Upper lobe of left lung (tissue), 6 donors: ENCODE data around the gene PACS1. TPM values are rescaled to one million over a fixed set of nuclear protein-coding genes. Genes with fewer than 3 reads are reported as not detected.
A peak's percentile ranks its signal among the peaks of the same experiment; 100 is the strongest.
"Not testable (repeated sequence)": the region's sequence is repeated elsewhere in the genome, so short reads cannot be mapped to it uniquely, and the experiment has no call there.

Source experiments
- ATAC-seq, 2 donors: fragments of 200-7000 bp; cut with Tn5 transposase; one replicate each; pipeline ENCODE4 v1.9.1; 2022; ENCODE audit warnings: mild to moderate bottlenecking in 2 of 2, moderate library complexity in 2 of 2; ENCODE audit not compliant: low FRiP score in 2 of 2
- DNase-seq, 2 donors: peaks; one replicate each; pipeline ENCODE4 v3.0.0-alpha.2; 2019 to 2020
- H3K27ac ChIP-seq, 4 donors: fragments of 200-600 bp; sonication (generic); one replicate each; pipeline ENCODE4 v1.5.1; 2016 to 2019
- H3K27me3 ChIP-seq, 4 donors: fragments of 200-600 bp; sonication (generic); one replicate each; pipeline ENCODE4 v1.5.1; 2017 to 2019
- H3K36me3 ChIP-seq, 4 donors: fragments of 200-600 bp; sonication (generic); one replicate each; pipeline ENCODE4 v1.5.1; 2016 to 2019
- H3K4me1 ChIP-seq, 4 donors: fragments of 200-600 bp; sonication (generic); one replicate each; pipeline ENCODE4 v1.5.1; 2018 to 2019
- H3K4me3 ChIP-seq, 4 donors: fragments of 200-600 bp; sonication (generic); one replicate each; pipeline ENCODE4 v1.5.1; 2017 to 2019; ENCODE audit warnings: mild to moderate bottlenecking in 2 of 4, moderate library complexity in 1 of 4
- H3K9me3 ChIP-seq, 4 donors: fragments of 200-600 bp; sonication (generic); one replicate each; pipeline ENCODE4 v1.5.1; 2018 to 2019
- EP300 ChIP-seq, 4 donors: sonication (generic); formaldehyde crosslinking; IDR thresholded peaks; one replicate each; pipeline ENCODE4 v1.5.1; 2017; ENCODE audit warnings: antibody characterized with exemption in 4 of 4, control low read depth in 2 of 4
- POLR2A ChIP-seq, 4 donors: fragments of 450-650 bp; IDR thresholded peaks; one replicate each; pipeline ENCODE4 v1.5.1; 2016 to 2017; ENCODE audit warnings: antibody characterized with exemption in 4 of 4, mild to moderate bottlenecking in 2 of 4
- POLR2AphosphoS5 ChIP-seq, 2 donors: sonication (generic); formaldehyde crosslinking; IDR thresholded peaks; one replicate each; pipeline ENCODE4 v1.5.1; 2017; ENCODE audit warnings: antibody characterized with exemption in 2 of 2
- WGBS, 2 donors: methylation state at CpG; one replicate each; pipeline ENCODE4 v1.1.5; 2017 to 2018; 5-methylcytosine and 5-hydroxymethylcytosine counted together
- total RNA-seq, 6 donors: library from RNA; depleted of rRNA in 4 of 6; stranded (reverse); fragments of >200 nt in 4 of 6; gene quantifications; one replicate each; pipeline versions ENCODE4 v1.1.0 to v1.2.1, GENCODE V29; 2016 to 2021
- TF ChIP-seq, protein P1 (sequence below), 6 experiments: fragments of 450-650 bp in 4 of 6; fragments of 200-600 bp in 2 of 6; sonication (generic) in 2 of 6; IDR thresholded peaks; one replicate each; pipeline ENCODE4 v1.5.1; 2016 to 2019; ENCODE audit warnings: antibody characterized with exemption in 6 of 6
- donor health status: DM: no; HTN: no; CAD: no; lungs with moderate emphysema.
- donor health status: DM: no; HTN: yes; CAD: no; lungs with severe emphysema.

Gene PACS1
- total RNA-seq, 6 donors from 2014 or later = 39.8 to 123 (median 51.1) TPM

- Histone ChIP-seq H3K27me3 (no peaks in the 10 kb centered on the region), H3K36me3 (peaks cover 23 to 60% (median 54%) of the 10 kb centered on the region in 4 donors), H3K4me1 (peaks cover 26 to 44% (median 30%) of the 10 kb centered on the region in 4 donors), H3K27ac (no peak overlapping the region), H3K4me3 (no peak overlapping the region), H3K9me3 (no peaks in the 10 kb centered on the region)
- 67 to 77% methylated on average over 1 of the region's 1 CpG for WGBS, 2 donors
- DNase-seq (no peak), ATAC-seq (no peak)
- TF ChIP-seq, protein P1, sequence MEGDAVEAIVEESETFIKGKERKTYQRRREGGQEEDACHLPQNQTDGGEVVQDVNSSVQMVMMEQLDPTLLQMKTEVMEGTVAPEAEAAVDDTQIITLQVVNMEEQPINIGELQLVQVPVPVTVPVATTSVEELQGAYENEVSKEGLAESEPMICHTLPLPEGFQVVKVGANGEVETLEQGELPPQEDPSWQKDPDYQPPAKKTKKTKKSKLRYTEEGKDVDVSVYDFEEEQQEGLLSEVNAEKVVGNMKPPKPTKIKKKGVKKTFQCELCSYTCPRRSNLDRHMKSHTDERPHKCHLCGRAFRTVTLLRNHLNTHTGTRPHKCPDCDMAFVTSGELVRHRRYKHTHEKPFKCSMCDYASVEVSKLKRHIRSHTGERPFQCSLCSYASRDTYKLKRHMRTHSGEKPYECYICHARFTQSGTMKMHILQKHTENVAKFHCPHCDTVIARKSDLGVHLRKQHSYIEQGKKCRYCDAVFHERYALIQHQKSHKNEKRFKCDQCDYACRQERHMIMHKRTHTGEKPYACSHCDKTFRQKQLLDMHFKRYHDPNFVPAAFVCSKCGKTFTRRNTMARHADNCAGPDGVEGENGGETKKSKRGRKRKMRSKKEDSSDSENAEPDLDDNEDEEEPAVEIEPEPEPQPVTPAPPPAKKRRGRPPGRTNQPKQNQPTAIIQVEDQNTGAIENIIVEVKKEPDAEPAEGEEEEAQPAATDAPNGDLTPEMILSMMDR (IDR thresholded peaks at IDR 0.05) = no peak
- TF ChIP-seq POLR2AphosphoS5 (IDR thresholded peaks at IDR 0.05) (no peak), POLR2A (IDR thresholded peaks at IDR 0.05) (no peak), EP300 (IDR thresholded peaks at IDR 0.05) (no peak)
These were observed 204.1 kb downstream of the PACS1 start for GRCh38 chr11:66274219-66274618.

- H3K36me3 ChIP-seq = peaks cover 23 to 60% (median 54%) of the 10 kb centered on the region in 4 donors
- no peak overlapping the region for H3K27ac ChIP-seq
- peaks cover 14 to 32% (median 19%) of the 10 kb centered on the region in 4 donors for H3K4me1 ChIP-seq
- 86 to 95% methylated on average over 7 to 8 of the region's 8 CpGs for WGBS, 2 donors
- no peaks in the 10 kb centered on the region for H3K27me3 ChIP-seq
- DNase-seq = no peak
- H3K9me3 ChIP-seq = no peaks in the 10 kb centered on the region
- no peak for TF ChIP-seq POLR2AphosphoS5 (IDR thresholded peaks at IDR 0.05)
- no peak for TF ChIP-seq POLR2A (IDR thresholded peaks at IDR 0.05)
- TF ChIP-seq, protein P1 (IDR thresholded peaks at IDR 0.05) = no peak
- TF ChIP-seq EP300 (IDR thresholded peaks at IDR 0.05) = no peak
- H3K4me3 ChIP-seq = no peak overlapping the region
- ATAC-seq = no peak
These were observed 205.3 kb downstream of the PACS1 start for GRCh38 chr11:66275396-66275795.

GRCh38 chr11:66275984-66276612 is 206.0 kb downstream of the PACS1 start:
- TF ChIP-seq EP300 (IDR thresholded peaks at IDR 0.05) = no peak
- TF ChIP-seq POLR2A (IDR thresholded peaks at IDR 0.05) = no peak
- TF ChIP-seq, protein P1 (IDR thresholded peaks at IDR 0.05) = no peak
- TF ChIP-seq POLR2AphosphoS5 (IDR thresholded peaks at IDR 0.05) = no peak
- ATAC-seq (no peak), DNase-seq (peak in 1 of 2 donors; percentile 49)
- Histone ChIP-seq H3K27ac (no peak overlapping the region), H3K36me3 (peaks cover 23 to 57% (median 54%) of the 10 kb centered on the region in 4 donors), H3K9me3 (no peaks in the 10 kb centered on the region), H3K27me3 (no peaks in the 10 kb centered on the region), H3K4me1 (peaks cover 12 to 26% (median 14%) of the 10 kb centered on the region in 4 donors), H3K4me3 (no peak overlapping the region)
- 93 to 97% methylated on average over 14 of the region's 14 CpGs for WGBS, 2 donors

DNA sequence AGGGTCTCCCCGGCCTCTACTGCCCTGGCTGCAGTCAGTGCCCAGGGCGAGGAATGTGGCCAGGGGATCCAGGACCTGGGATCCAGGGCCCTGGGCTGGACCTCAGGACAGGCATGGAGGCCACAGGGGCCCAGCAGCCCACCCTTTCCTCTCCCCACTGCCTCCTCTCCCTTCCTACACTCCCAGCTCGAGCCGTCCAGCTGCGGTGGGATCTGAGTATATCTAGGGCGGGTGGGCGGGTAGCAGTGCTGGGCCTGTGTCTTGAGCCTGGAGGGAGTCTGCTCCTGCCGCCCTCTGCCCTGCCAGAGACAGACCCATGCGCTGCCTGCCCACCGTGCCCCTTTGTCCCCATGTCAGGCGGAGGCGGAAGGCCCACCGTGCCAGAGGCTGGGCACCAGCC is 206.5 kb downstream of the PACS1 start:
- Histone ChIP-seq H3K4me1 (peaks cover 12 to 22% (median 13%) of the 10 kb centered on the region in 4 donors), H3K36me3 (peaks cover 23 to 55% (median 53%) of the 10 kb centered on the region in 4 donors)
- not testable (repeated sequence) for DNase-seq, H3K27me3 ChIP-seq, H3K4me3 ChIP-seq, H3K27ac ChIP-seq, H3K9me3 ChIP-seq, ATAC-seq
- WGBS, 2 donors = 67 to 77% methylated on average over 6 to 9 of the region's 13 CpGs

DNA sequence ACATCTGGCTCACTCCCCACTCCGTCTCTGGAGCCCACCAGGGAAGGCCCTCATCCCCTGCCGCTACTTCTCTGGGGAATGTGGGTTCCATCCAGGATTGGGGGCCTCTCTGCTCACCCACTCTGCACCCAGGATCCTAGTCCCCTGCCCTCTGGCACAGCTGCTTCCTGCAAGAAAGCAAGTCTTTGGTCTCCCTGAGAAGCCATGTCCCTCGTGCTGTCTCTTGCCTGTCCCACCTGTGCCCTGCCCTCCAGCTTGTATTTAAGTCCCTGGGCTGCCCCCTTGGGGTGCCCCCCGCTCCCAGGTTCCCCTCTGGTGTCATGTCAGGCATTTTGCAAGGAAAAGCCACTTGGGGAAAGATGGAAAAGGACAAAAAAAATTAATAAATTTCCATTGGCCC is 207.0 kb downstream of the PACS1 start:
- Histone ChIP-seq H3K4me1 (peaks cover 12 to 22% (median 14%) of the 10 kb centered on the region in 4 donors), H3K36me3 (peaks cover 20 to 51% (median 49%) of the 10 kb centered on the region in 4 donors)
- H3K4me3 ChIP-seq, H3K27ac ChIP-seq, H3K9me3 ChIP-seq, ATAC-seq, DNase-seq, H3K27me3 ChIP-seq: not testable (repeated sequence)
- 61 to 66% methylated on average over 3 to 4 of the region's 4 CpGs for WGBS, 2 donors
